Neural cell (in vitro differentiated cells): Measurements from ENCODE around the gene SLC6A19. TPM values are rescaled to one million over a fixed set of nuclear protein-coding genes. Genes with fewer than 3 reads are reported as not detected.
"Not testable (repeated sequence)": the region's sequence is repeated elsewhere in the genome, so short reads cannot be mapped to it uniquely, and the experiment has no call there.

ENCODE experiments used
- H2AFZ ChIP-seq: fragments of 200-600, 300-800 bp; sonication (generic), shearing (Covaris generic); 2 replicates; pipeline ENCODE4 v1.6.0; 2014; ENCODE audit warnings: low read depth, mild to moderate bottlenecking, antibody characterized with exemption, low read length, moderate library complexity
- H3F3A ChIP-seq: fragments of 200-600 bp; shearing (Covaris generic); 2 replicates; pipeline ENCODE4 v1.6.1; 2016; ENCODE audit warnings: mild to moderate bottlenecking, moderate library complexity, mixed read lengths, antibody characterized with exemption, low read length; ENCODE audit not compliant: insufficient read depth, poor library complexity, severe bottlenecking
- H3K27ac ChIP-seq: fragments of 200-600, 300-800 bp; sonication (generic), shearing (Covaris generic); 2 replicates; pipeline ENCODE4 v1.5.1; 2014; ENCODE audit warnings: mild to moderate bottlenecking, low read length, moderate library complexity
- H3K27me3 ChIP-seq: fragments of 300-800, 200-600 bp; sonication (generic), shearing (Covaris generic); 2 replicates; pipeline ENCODE4 v1.6.0; 2014; ENCODE audit warnings: mild to moderate bottlenecking, low read depth, low read length, moderate library complexity; ENCODE audit not compliant: insufficient read depth
- H3K36me3 ChIP-seq: fragments of 300-800, 200-600 bp; sonication (generic), shearing (Covaris generic); 2 replicates; pipeline ENCODE4 v1.5.1; 2014; ENCODE audit warnings: mild to moderate bottlenecking, antibody characterized with exemption, low read length, moderate library complexity; ENCODE audit not compliant: insufficient read depth
- H3K4me2 ChIP-seq: fragments of 300-800, 200-600 bp; sonication (generic), shearing (Covaris generic); 2 replicates; pipeline ENCODE4 v1.6.0; 2014; ENCODE audit warnings: mild to moderate bottlenecking, low read length
- H3K4me3 ChIP-seq: fragments of 300-800, 200-600 bp; sonication (generic), shearing (Covaris generic); 2 replicates; pipeline ENCODE4 v1.5.1; 2014; ENCODE audit warnings: mild to moderate bottlenecking, low read length, moderate library complexity
- H3K79me2 ChIP-seq: fragments of 200-600 bp; shearing (Covaris generic); replicated peaks from 2 replicates; pipeline ENCODE4 v1.6.0; 2014; ENCODE audit warnings: mild to moderate bottlenecking, low read length, moderate library complexity; ENCODE audit not compliant: insufficient read depth
- H3K9ac ChIP-seq: fragments of 300-800, 200-600 bp; sonication (generic), shearing (Covaris generic); 2 replicates; pipeline ENCODE4 v1.6.1; 2016; ENCODE audit warnings: mild to moderate bottlenecking, low read length, mixed read lengths
- H3K9me2 ChIP-seq: fragments of 200-600 bp; shearing (Covaris generic); 2 replicates; pipeline ENCODE4 v1.6.1; 2016; ENCODE audit warnings: mild to moderate bottlenecking, low read length, mixed read lengths; ENCODE audit not compliant: insufficient read depth
- H3K9me3 ChIP-seq: fragments of 200-600, 300-800 bp; sonication (generic), shearing (Covaris generic); 2 replicates; pipeline ENCODE4 v1.6.1; 2016; ENCODE audit warnings: mild to moderate bottlenecking, mixed run types, low read length, moderate library complexity, mixed read lengths
- H4K20me1 ChIP-seq: fragments of 200-600 bp; shearing (Covaris generic); 2 replicates; pipeline ENCODE4 v1.6.1; 2016; ENCODE audit warnings: mild to moderate bottlenecking, mixed run types; ENCODE audit not compliant: insufficient read depth
- EP300 ChIP-seq: fragments of 450-650 bp; conservative IDR thresholded peaks from 2 replicates; pipeline ENCODE4 v1.6.1; 2014; ENCODE audit warnings: antibody characterized with exemption, mild to moderate bottlenecking, moderate library complexity; ENCODE audit not compliant: poor library complexity, severe bottlenecking
- EZH2 ChIP-seq: fragments of 200-600, 300-800 bp; shearing (Covaris generic), sonication (generic); IDR thresholded peaks from 2 replicates; pipeline ENCODE4 v1.6.1; 2014; ENCODE audit warnings: antibody characterized with exemption, low read length, borderline replicate concordance, mild to moderate bottlenecking; ENCODE audit not compliant: insufficient read depth, poor library complexity, severe bottlenecking
- MXI1 ChIP-seq: fragments of 450-650 bp; conservative IDR thresholded peaks from 2 replicates; pipeline ENCODE4 v1.6.1; 2014; ENCODE audit warnings: antibody characterized with exemption, mild to moderate bottlenecking; ENCODE audit not compliant: poor library complexity, severe bottlenecking
- POLR2AphosphoS5 ChIP-seq: IDR thresholded peaks from 2 replicates; pipeline ENCODE4 v1.6.1; 2012
- RAD21 ChIP-seq: fragments of 450-650 bp; conservative IDR thresholded peaks from 2 replicates; pipeline ENCODE4 v1.6.1; 2014; ENCODE audit warnings: antibody characterized with exemption, mild to moderate bottlenecking, moderate library complexity
- SMC3 ChIP-seq: fragments of 450-650 bp; conservative IDR thresholded peaks from 2 replicates; pipeline ENCODE4 v1.6.1; 2014; ENCODE audit warnings: antibody characterized with exemption, mild to moderate bottlenecking, moderate library complexity; ENCODE audit not compliant: poor library complexity
- TAF1 ChIP-seq: IDR thresholded peaks from 2 replicates; pipeline ENCODE4 v1.6.1; 2012; ENCODE audit warnings: low read depth
- polyA plus RNA-seq: library from polyadenylated mRNA; depleted of rRNA; stranded (reverse); fragments of >200 nt; gene quantifications from 2 replicates; pipeline ENCODE4 v1.2.3, GENCODE V29; 2014
- TF ChIP-seq, protein P1 (sequence below): IDR thresholded peaks from 2 replicates; pipeline ENCODE4 v1.6.1; 2012; ENCODE audit warnings: borderline replicate concordance
- TF ChIP-seq, protein P2 (sequence below): fragments of 450-650 bp; IDR thresholded peaks from 2 replicates; pipeline ENCODE4 v1.5.1; 2014; ENCODE audit warnings: antibody characterized with exemption, mild to moderate bottlenecking, moderate library complexity; ENCODE audit not compliant: poor library complexity, severe bottlenecking

Gene SLC6A19
- polyA plus RNA-seq, 1 donor from 2014 or later = not detected

DNA sequence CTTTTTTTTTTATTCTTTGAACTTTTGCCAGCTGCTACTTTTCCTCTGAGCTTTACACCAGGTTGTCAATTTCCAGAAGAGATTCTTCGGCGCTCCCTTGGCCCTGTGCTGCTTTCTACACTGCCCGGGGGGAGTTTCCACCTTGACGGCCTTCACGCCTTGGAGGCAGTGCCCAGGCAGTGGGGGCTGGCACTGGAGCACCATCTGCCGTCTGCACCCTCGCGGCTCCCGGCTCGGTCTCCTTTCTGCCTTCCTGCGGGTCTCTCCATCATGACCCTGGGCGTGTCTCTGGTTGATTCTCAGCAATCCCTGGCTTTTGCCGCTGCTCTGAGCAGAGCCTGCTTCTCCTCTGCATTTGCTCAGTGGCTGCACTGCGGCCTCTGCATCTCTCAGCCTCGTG, 26.7 kb downstream of the SLC6A19 start:
- H3K4me2 ChIP-seq = no peak overlapping the region
- no peaks in the 10 kb centered on the region for H3K9me2 ChIP-seq
- H3F3A ChIP-seq = no peaks in the 10 kb centered on the region
- no peak overlapping the region for H3K9ac ChIP-seq
- no peaks in the 10 kb centered on the region for H3K9me3 ChIP-seq
- H3K36me3 ChIP-seq = no peaks in the 10 kb centered on the region
- no peaks in the 10 kb centered on the region for H4K20me1 ChIP-seq
- no peak overlapping the region for H2AFZ ChIP-seq
- no peak overlapping the region for H3K4me3 ChIP-seq
- no peaks in the 10 kb centered on the region for H3K79me2 ChIP-seq
- TF ChIP-seq, protein P1, sequence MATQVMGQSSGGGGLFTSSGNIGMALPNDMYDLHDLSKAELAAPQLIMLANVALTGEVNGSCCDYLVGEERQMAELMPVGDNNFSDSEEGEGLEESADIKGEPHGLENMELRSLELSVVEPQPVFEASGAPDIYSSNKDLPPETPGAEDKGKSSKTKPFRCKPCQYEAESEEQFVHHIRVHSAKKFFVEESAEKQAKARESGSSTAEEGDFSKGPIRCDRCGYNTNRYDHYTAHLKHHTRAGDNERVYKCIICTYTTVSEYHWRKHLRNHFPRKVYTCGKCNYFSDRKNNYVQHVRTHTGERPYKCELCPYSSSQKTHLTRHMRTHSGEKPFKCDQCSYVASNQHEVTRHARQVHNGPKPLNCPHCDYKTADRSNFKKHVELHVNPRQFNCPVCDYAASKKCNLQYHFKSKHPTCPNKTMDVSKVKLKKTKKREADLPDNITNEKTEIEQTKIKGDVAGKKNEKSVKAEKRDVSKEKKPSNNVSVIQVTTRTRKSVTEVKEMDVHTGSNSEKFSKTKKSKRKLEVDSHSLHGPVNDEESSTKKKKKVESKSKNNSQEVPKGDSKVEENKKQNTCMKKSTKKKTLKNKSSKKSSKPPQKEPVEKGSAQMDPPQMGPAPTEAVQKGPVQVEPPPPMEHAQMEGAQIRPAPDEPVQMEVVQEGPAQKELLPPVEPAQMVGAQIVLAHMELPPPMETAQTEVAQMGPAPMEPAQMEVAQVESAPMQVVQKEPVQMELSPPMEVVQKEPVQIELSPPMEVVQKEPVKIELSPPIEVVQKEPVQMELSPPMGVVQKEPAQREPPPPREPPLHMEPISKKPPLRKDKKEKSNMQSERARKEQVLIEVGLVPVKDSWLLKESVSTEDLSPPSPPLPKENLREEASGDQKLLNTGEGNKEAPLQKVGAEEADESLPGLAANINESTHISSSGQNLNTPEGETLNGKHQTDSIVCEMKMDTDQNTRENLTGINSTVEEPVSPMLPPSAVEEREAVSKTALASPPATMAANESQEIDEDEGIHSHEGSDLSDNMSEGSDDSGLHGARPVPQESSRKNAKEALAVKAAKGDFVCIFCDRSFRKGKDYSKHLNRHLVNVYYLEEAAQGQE = no peak
- TF ChIP-seq TAF1 (no peak), POLR2AphosphoS5 (no peak), EP300 (no peak), MXI1 (no peak), RAD21 (no peak), SMC3 (no peak), EZH2 (no peak)
- TF ChIP-seq, protein P2, sequence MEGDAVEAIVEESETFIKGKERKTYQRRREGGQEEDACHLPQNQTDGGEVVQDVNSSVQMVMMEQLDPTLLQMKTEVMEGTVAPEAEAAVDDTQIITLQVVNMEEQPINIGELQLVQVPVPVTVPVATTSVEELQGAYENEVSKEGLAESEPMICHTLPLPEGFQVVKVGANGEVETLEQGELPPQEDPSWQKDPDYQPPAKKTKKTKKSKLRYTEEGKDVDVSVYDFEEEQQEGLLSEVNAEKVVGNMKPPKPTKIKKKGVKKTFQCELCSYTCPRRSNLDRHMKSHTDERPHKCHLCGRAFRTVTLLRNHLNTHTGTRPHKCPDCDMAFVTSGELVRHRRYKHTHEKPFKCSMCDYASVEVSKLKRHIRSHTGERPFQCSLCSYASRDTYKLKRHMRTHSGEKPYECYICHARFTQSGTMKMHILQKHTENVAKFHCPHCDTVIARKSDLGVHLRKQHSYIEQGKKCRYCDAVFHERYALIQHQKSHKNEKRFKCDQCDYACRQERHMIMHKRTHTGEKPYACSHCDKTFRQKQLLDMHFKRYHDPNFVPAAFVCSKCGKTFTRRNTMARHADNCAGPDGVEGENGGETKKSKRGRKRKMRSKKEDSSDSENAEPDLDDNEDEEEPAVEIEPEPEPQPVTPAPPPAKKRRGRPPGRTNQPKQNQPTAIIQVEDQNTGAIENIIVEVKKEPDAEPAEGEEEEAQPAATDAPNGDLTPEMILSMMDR = no peak
- no peak overlapping the region for H3K27ac ChIP-seq
- no peaks in the 10 kb centered on the region for H3K27me3 ChIP-seq

DNA sequence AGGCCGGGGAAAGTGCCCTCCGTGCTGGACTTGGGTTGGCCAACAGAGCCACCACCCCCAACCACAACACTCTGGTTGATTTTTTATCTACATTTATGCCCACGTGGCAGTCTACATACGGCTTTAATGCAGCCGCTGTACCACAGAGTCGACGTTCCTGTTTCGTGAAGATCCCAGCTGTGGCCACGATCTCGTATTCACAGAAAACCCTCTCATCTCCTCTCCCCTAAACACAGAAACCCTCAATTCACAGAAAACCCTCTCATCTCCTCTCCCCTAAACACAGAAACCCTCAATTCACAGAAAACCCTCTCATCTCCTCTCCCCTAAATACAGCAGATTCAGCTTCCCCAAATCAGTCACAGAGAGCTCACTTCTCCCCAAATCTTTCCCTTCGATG, 27.6 kb downstream of the SLC6A19 start:
- H3K36me3 ChIP-seq, H3K9me2 ChIP-seq, H3K9ac ChIP-seq, H3F3A ChIP-seq, H3K9me3 ChIP-seq, H3K4me2 ChIP-seq, H3K27ac ChIP-seq, H3K27me3 ChIP-seq, H3K79me2 ChIP-seq, H2AFZ ChIP-seq, H4K20me1 ChIP-seq, H3K4me3 ChIP-seq: not testable (repeated sequence)

DNA sequence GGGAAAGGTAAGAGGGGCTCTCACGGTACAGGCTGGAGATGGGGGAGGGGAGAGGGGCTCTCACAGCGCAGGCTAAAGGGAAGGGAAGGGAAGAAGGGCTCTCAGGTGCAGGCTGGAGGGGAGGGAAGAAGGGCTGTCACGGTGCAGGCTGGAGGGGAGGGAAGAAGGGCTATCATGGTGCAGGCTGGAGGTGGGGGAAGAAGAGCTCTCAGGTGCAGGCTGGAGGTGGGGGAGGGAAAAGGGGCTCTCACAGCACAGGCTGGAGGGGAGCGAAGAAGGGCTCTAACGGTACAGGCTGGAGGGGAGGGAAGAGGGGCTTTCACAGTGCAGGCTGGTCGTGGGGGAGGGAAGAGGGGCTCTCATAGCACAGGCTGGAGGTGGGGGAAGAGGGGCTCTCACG, 28.4 kb downstream of the SLC6A19 start:
- Histone ChIP-seq H3K9me3 (no peaks in the 10 kb centered on the region), H2AFZ (no peak overlapping the region), H3K27me3 (no peaks in the 10 kb centered on the region), H3K9ac (peak overlapping the region; percentile 42), H3K27ac (no peak overlapping the region), H3K4me3 (no peak overlapping the region), H3K79me2 (no peaks in the 10 kb centered on the region), H3K9me2 (no peaks in the 10 kb centered on the region), H3K36me3 (no peaks in the 10 kb centered on the region), H4K20me1 (no peaks in the 10 kb centered on the region), H3K4me2 (no peak overlapping the region), H3F3A (no peaks in the 10 kb centered on the region)
- TF ChIP-seq, protein P2 = no peak
- TF ChIP-seq MXI1 = no peak
- no peak for TF ChIP-seq RAD21
- TF ChIP-seq EP300 = no peak
- TF ChIP-seq SMC3 = no peak
- TF ChIP-seq TAF1 = no peak
- TF ChIP-seq POLR2AphosphoS5 = no peak
- TF ChIP-seq, protein P1 = no peak
- TF ChIP-seq EZH2 = no peak
